HepG2 (cell line): ENCODE results near the gene BICDL1. TPM values are rescaled to one million over a fixed set of nuclear protein-coding genes. Genes with fewer than 3 reads are reported as not detected.

Experiments used
- ATAC-seq: fragments of 200-7000 bp; cut with Tn5 transposase; 3 replicates; pipeline ENCODE4 v1.9.1; 2020; ENCODE audit warnings: mild to moderate bottlenecking, moderate library complexity
- BruUV-seq: library from RNA; stranded (reverse); fragments of 400-500 nt; replicated peaks from 2 replicates; lab custom pipeline; 2021; lab: Mats Ljungman, UMichigan
- CTCF ChIA-PET: fragments of 300-600 bp; formaldehyde crosslinking; extraction: SDS; loops from one replicate; lab custom pipeline; 2021; ENCODE audit warnings: low total read pairs, inconsistent platforms, low intra/inter-chr PET ratio; lab: Yijun Ruan, JAX
- POLR2A ChIA-PET: fragments of 350-600 bp; sonication (Branson Sonifier 250); formaldehyde crosslinking; loops from one replicate; lab custom pipeline; 2020; ENCODE audit warnings: antibody characterized with exemption, inconsistent platforms; lab: Yijun Ruan, JAX
- DNase-seq: peaks from one replicate; pipeline ENCODE4 v3.0.0-alpha.2; 2015; ENCODE audit warnings: low spot score
- FAIRE-seq: peaks from 3 replicates; lab custom pipeline; 2011; peaks lifted over from hg19 to GRCh38; lab: Jason Lieb, UNC
- H2AFZ ChIP-seq: one replicate; pipeline ENCODE4 v1.6.1; 2011; ENCODE audit warnings: low read length, inconsistent platforms
- H3K27ac ChIP-seq: fragments of 300-600 bp; 3 replicates; pipeline ENCODE4 v1.8.0; 2011; ENCODE audit warnings: mixed run types, mild to moderate bottlenecking, mixed read lengths, low read length, inconsistent platforms; ENCODE audit not compliant: insufficient read depth; ENCODE audit errors: extremely low read length
- H3K27me3 ChIP-seq, 2 experiments: fragments of 200-600 bp in 1 of 2; 2 replicates in 1 of 2; 3 replicates in 1 of 2; pipeline versions ENCODE4 v1.6.0 to v1.8.0; 2011; ENCODE audit warnings: low read length in 2 of 2, mild to moderate bottlenecking in 2 of 2, moderate library complexity in 2 of 2, inconsistent platforms in 1 of 2; ENCODE audit not compliant: insufficient read depth in 2 of 2, control insufficient read depth in 1 of 2
- H3K36me3 ChIP-seq, 2 experiments: fragments of 200-600 bp in 1 of 2; replicated peaks in 1 of 2; 2 replicates in 1 of 2; 3 replicates in 1 of 2; pipeline versions ENCODE4 v1.5.1 to v1.8.0; 2011; ENCODE audit warnings: low read length in 2 of 2, inconsistent platforms in 1 of 2; ENCODE audit not compliant: insufficient read depth in 2 of 2, control insufficient read depth in 1 of 2
- H3K4me1 ChIP-seq: 2 replicates; pipeline ENCODE4 v1.5.1; 2012; ENCODE audit warnings: low read length, inconsistent platforms; ENCODE audit not compliant: insufficient read depth
- H3K4me2 ChIP-seq: 2 replicates; pipeline ENCODE4 v1.6.0; 2011; ENCODE audit warnings: low read depth, low read length, inconsistent platforms
- H3K4me3 ChIP-seq, 3 experiments: fragments of 200-600 bp in 1 of 3; sonication (generic), shearing (Covaris generic) in 1 of 3; replicated peaks in 1 of 3; 2 replicates each; pipeline ENCODE4 v1.5.1; 2011 to 2016; ENCODE audit warnings: low read length in 3 of 3, inconsistent platforms in 2 of 3, low read depth in 2 of 3, mild to moderate bottlenecking in 2 of 3, control low read depth in 1 of 3, mixed read lengths in 1 of 3; ENCODE audit not compliant: insufficient read depth in 1 of 3
- H3K79me2 ChIP-seq: one replicate; pipeline ENCODE4 v1.6.1; 2011; ENCODE audit warnings: low read length, inconsistent platforms; ENCODE audit not compliant: insufficient read depth
- H3K9ac ChIP-seq: 2 replicates; pipeline ENCODE4 v1.6.0; 2011; ENCODE audit warnings: mild to moderate bottlenecking, low read depth, low read length, inconsistent platforms; ENCODE audit not compliant: insufficient read depth
- H3K9me3 ChIP-seq: 2 replicates; pipeline ENCODE4 v1.5.1; 2012; ENCODE audit warnings: mild to moderate bottlenecking, low read length
- H4K20me1 ChIP-seq: 2 replicates; pipeline ENCODE4 v1.6.0; 2011; ENCODE audit warnings: inconsistent platforms, mild to moderate bottlenecking, low read length, moderate library complexity; ENCODE audit not compliant: insufficient read depth
- BORCS8-MEF2B ChIP-seq: sonication (generic); formaldehyde crosslinking; IDR thresholded peaks from 2 replicates; pipeline ENCODE4 v1.8.0; 2022; ENCODE audit warnings: mild to moderate bottlenecking, missing genetic modification reagents
- IRX3 ChIP-seq: sonication (generic); formaldehyde crosslinking; IDR thresholded peaks from 2 replicates; pipeline ENCODE4 v1.8.1; 2023; ENCODE audit warnings: mild to moderate bottlenecking, low read depth, missing genetic modification reagents, borderline replicate concordance
- ISL2 ChIP-seq: sonication (generic); formaldehyde crosslinking; IDR thresholded peaks from 2 replicates; pipeline ENCODE4 v1.5.0; 2020; ENCODE audit warnings: missing genetic modification reagents
- KDM2A ChIP-seq: sonication (generic); formaldehyde crosslinking; IDR thresholded peaks from 2 replicates; pipeline ENCODE4 v1.4.0; 2020; ENCODE audit warnings: low read depth, missing genetic modification reagents, borderline replicate concordance
- KDM3A ChIP-seq: IDR thresholded peaks from 2 replicates; pipeline ENCODE4 v1.6.1; 2018; ENCODE audit warnings: low read depth, missing compliant biosample characterization
- NR1H2 ChIP-seq: sonication (generic); formaldehyde crosslinking; IDR thresholded peaks from 2 replicates; pipeline ENCODE4 v1.8.1; 2022; ENCODE audit warnings: low read depth, missing genetic modification reagents, borderline replicate concordance
- NR2F6 ChIP-seq, 2 experiments: IDR thresholded peaks; 2 replicates each; pipeline ENCODE4 v1.6.1; 2016; ENCODE audit warnings: antibody characterized with exemption in 1 of 2, mild to moderate bottlenecking in 1 of 2
- POLR2AphosphoS5 ChIP-seq: IDR thresholded peaks from 2 replicates; pipeline ENCODE4 v1.6.1; 2012; ENCODE audit warnings: low read depth, low read length
- RBM39 ChIP-seq: fragments of 200-400 bp; formaldehyde crosslinking; IDR thresholded peaks from one replicate; pipeline ENCODE4 v1.6.1; 2018; ENCODE audit warnings: antibody characterized with exemption, mild to moderate bottlenecking, low read depth, low read length; ENCODE audit not compliant: poor library complexity, severe bottlenecking
- TMF1 ChIP-seq: sonication (generic); formaldehyde crosslinking; IDR thresholded peaks from 2 replicates; pipeline ENCODE4 v1.8.1; 2022; ENCODE audit warnings: low read depth, missing genetic modification reagents
- ZBTB38 ChIP-seq: sonication (generic); formaldehyde crosslinking; IDR thresholded peaks from 2 replicates; pipeline ENCODE4 v1.5.1; 2020; ENCODE audit warnings: mild to moderate bottlenecking, missing genetic modification reagents
- ZFY ChIP-seq: sonication (generic); formaldehyde crosslinking; IDR thresholded peaks from 2 replicates; pipeline ENCODE4 v1.4.0; 2020; ENCODE audit warnings: missing genetic modification reagents
- ZNF484 ChIP-seq: sonication (generic); formaldehyde crosslinking; IDR thresholded peaks from 2 replicates; pipeline ENCODE4 v1.5.1; 2020; ENCODE audit warnings: mild to moderate bottlenecking, low read depth, missing genetic modification reagents, borderline replicate concordance
- ZNF616 ChIP-seq: sonication (generic); formaldehyde crosslinking; IDR thresholded peaks from 2 replicates; pipeline ENCODE4 v1.5.0; 2020; ENCODE audit warnings: low read depth, mild to moderate bottlenecking, missing genetic modification reagents
- ZNF660 ChIP-seq: sonication (generic); formaldehyde crosslinking; IDR thresholded peaks from 2 replicates; pipeline ENCODE4 v1.5.1; 2020; ENCODE audit warnings: mild to moderate bottlenecking, low read depth, missing genetic modification reagents, borderline replicate concordance
- ZNF777 ChIP-seq: sonication (generic); formaldehyde crosslinking; IDR thresholded peaks from 2 replicates; pipeline ENCODE4 v1.4.0; 2020; ENCODE audit warnings: missing genetic modification reagents
- ZSCAN12 ChIP-seq: sonication (generic); formaldehyde crosslinking; IDR thresholded peaks from 2 replicates; pipeline ENCODE4 v1.9.0; 2021; ENCODE audit warnings: mild to moderate bottlenecking, missing genetic modification reagents
- WGBS: methylation state at CpG from one replicate; pipeline ENCODE4 v1.1.6; 2017; ENCODE audit warnings: low lambda C conversion rate; 5-methylcytosine and 5-hydroxymethylcytosine counted together
- in situ Hi-C: cut with HindIII; loops from 2 replicates; pipeline ENCODE4 v1.10.0; 2017; ENCODE audit warnings: low pct_unique_long_range_greater_than_20kb; ENCODE audit not compliant: extremely low pct_ligation_motif_present
- intact Hi-C: fragments of 100-400 bp; cut with micrococcal nuclease; formaldehyde crosslinking; loops from one replicate; pipeline ENCODE4 v1.10.0; 2022; ENCODE audit not compliant: unreplicated experiment
- polyA plus RNA-seq, 8 experiments: library from polyadenylated mRNA; depleted of rRNA in 3 of 8; stranded (reverse) in 7 of 8; unstranded in 1 of 8; fragments of >200 nt; fragmentation: Illumina TruSeq in 4 of 8; extraction: Trizol in 4 of 8; gene quantifications; 2 replicates each; pipeline versions ENCODE4 v1.2.1 to v1.2.3, GENCODE V29; 2011 to 2016; ENCODE audit warnings: low read depth in 4 of 8, missing spikeins in 1 of 8, mixed read lengths in 1 of 8; ENCODE audit not compliant: insufficient read depth in 1 of 8
- total RNA-seq, 5 experiments: library from RNA; depleted of rRNA; stranded (reverse); fragments of >200 nt; fragmentation: Illumina TruSeq; extraction: Trizol; gene quantifications; 2 replicates each; pipeline ENCODE4 v1.2.3, GENCODE V29; 2016; ENCODE audit warnings: low read depth in 1 of 5
- TF ChIP-seq, protein P1 (sequence below): sonication (generic); formaldehyde crosslinking; IDR thresholded peaks from 2 replicates; pipeline ENCODE4 v1.4.0; 2020; ENCODE audit warnings: low read depth, mild to moderate bottlenecking, missing genetic modification reagents
- TF ChIP-seq, protein P2 (sequence below): sonication (generic); formaldehyde crosslinking; IDR thresholded peaks from 2 replicates; pipeline ENCODE4 v1.4.0; 2020; ENCODE audit warnings: missing genetic modification reagents
- TF ChIP-seq, protein P3 (sequence below): IDR thresholded peaks from 2 replicates; pipeline ENCODE4 v1.6.1; 2016; ENCODE audit warnings: mild to moderate bottlenecking, missing biosample characterization, missing genetic modification reagents

BICDL1 gene
- total and polyA plus RNA-seq, 2 of the 13 experiments (the other 11 are each of a cell fraction or from before 2014, with no cell fraction given), result 3.6 to 9.7 TPM

DNA sequence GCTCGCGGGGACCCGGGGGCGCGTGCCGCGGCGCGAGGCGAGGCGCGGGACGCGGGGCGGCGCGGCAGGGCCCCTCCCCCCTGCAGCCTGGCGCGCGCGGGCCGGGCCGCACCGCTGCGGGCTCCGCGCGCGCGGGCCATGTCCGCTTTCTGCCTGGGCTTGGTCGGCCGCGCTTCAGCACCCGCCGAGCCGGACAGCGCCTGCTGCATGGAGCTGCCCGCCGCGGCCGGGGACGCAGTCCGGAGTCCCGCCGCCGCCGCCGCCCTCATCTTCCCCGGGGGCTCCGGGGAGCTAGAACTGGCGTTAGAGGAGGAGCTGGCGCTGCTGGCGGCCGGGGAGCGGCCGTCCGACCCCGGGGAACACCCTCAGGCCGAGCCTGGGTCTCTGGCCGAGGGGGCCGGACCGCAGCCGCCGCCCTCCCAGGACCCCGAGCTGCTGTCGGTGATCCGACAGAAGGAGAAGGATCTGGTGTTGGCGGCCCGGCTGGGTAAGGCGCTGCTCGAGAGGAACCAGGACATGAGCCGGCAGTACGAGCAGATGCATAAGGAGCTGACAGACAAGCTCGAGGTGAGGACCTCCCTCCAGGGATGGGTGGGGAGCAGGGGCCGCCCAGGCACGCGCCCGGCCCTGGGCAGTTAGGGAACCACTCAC, 820 bp downstream of the BICDL1 start:
- Histone ChIP-seq H2AFZ (no peak overlapping the region), H3K4me1 (peaks cover 37% of the 10 kb centered on the region), H3K4me3 (peak overlapping the region; percentile 53 to 79 (median 72)), H3K9me3 (no peaks in the 10 kb centered on the region), H3K27ac (no peak overlapping the region), H3K27me3 (peaks cover 0 to 20% of the 10 kb centered on the region in 2 experiments; a peak in 4 of 5 replicates), H3K4me2 (peak overlapping the region; percentile 81), H4K20me1 (no peaks in the 10 kb centered on the region), H3K79me2 (no peaks in the 10 kb centered on the region), H3K36me3 (no peaks in the 10 kb centered on the region), H3K9ac (0 out of 2 replicates have a peak overlapping the region, but pooled peaks have one; percentile 15)
- in situ Hi-C loops (loop anchor here (5.0 kb wide), 1 partner anchor 97 kb away; no protein-coding TSS in a partner anchor), intact Hi-C loops (loop anchor here (2.0 kb wide), 1 partner anchor 97 kb away; no protein-coding TSS in a partner anchor)
- DNase-seq (peak; percentile 41), FAIRE-seq (no peak), ATAC-seq (peak; percentile 82)
- POLR2A ChIA-PET, result interaction anchor here (0.8 to 2.2 kb wide), 3 partner anchors 9 to 507 kb away, joined by 3 to 10 read pairs (median 3); partner anchors contain the start of gene RPLP0
- CTCF ChIA-PET, result no interaction called here
- 8% methylated on average over 7 of the region's 79 CpGs for WGBS
- BruUV-seq, result no TSS peak
- peak; percentile 84; the same call in 1 of the 2 replicates for TF ChIP-seq KDM3A (CRISPR knock-in tag)
- no peak for TF ChIP-seq NR1H2 (CRISPR knock-in tag)
- TF ChIP-seq NR2F6 (IDR thresholded peaks at IDR 0.05), result no peak
- TF ChIP-seq NR2F6 (CRISPR knock-in tag; IDR thresholded peaks at IDR 0.05), result peak; percentile 23; the same call in 1 of the 2 replicates
- TF ChIP-seq, protein P1, sequence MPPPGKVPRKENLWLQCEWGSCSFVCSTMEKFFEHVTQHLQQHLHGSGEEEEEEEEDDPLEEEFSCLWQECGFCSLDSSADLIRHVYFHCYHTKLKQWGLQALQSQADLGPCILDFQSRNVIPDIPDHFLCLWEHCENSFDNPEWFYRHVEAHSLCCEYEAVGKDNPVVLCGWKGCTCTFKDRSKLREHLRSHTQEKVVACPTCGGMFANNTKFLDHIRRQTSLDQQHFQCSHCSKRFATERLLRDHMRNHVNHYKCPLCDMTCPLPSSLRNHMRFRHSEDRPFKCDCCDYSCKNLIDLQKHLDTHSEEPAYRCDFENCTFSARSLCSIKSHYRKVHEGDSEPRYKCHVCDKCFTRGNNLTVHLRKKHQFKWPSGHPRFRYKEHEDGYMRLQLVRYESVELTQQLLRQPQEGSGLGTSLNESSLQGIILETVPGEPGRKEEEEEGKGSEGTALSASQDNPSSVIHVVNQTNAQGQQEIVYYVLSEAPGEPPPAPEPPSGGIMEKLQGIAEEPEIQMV (CRISPR knock-in tag), result 0 out of 2 replicates have a peak, but pooled peaks have one; percentile 34
- TF ChIP-seq, protein P2, sequence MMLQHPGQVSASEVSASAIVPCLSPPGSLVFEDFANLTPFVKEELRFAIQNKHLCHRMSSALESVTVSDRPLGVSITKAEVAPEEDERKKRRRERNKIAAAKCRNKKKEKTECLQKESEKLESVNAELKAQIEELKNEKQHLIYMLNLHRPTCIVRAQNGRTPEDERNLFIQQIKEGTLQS (CRISPR knock-in tag), result peak; percentile 71; the same call in 1 of the 2 replicates
- peak; percentile 79; the same call in 1 of the 2 replicates for TF ChIP-seq IRX3 (CRISPR knock-in tag)
- 0 out of 2 replicates have a peak, but pooled peaks have one; percentile 85 for TF ChIP-seq ZSCAN12 (CRISPR knock-in tag)
- peak; percentile 61; the same call in 1 of the 2 replicates for TF ChIP-seq ZFY (CRISPR knock-in tag)
- TF ChIP-seq, protein P3, sequence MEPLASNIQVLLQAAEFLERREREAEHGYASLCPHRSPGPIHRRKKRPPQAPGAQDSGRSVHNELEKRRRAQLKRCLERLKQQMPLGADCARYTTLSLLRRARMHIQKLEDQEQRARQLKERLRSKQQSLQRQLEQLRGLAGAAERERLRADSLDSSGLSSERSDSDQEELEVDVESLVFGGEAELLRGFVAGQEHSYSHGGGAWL (CRISPR knock-in tag), result peak; percentile 64
- TF ChIP-seq ISL2 (CRISPR knock-in tag), result peak; percentile 69
- TF ChIP-seq BORCS8-MEF2B (CRISPR knock-in tag), result peak; percentile 71; the same call in 1 of the 2 replicates
- peak; percentile 89; the same call in 1 of the 2 replicates for TF ChIP-seq ZNF616 (CRISPR knock-in tag)
- peak; percentile 43; the same call in 1 of the 2 replicates for TF ChIP-seq ZBTB38
- TF ChIP-seq ZNF777 (CRISPR knock-in tag), result peak; percentile 88
- peak; percentile 45 for TF ChIP-seq RBM39
- 0 out of 2 replicates have a peak, but pooled peaks have one; percentile 63 for TF ChIP-seq TMF1 (CRISPR knock-in tag)
- TF ChIP-seq KDM2A (CRISPR knock-in tag), result peak; percentile 62; the same call in 1 of the 2 replicates
- TF ChIP-seq POLR2AphosphoS5, result no peak
- TF ChIP-seq ZNF484 (CRISPR knock-in tag), result 0 out of 2 replicates have a peak, but pooled peaks have one; percentile 28
- TF ChIP-seq ZNF660, result 0 out of 2 replicates have a peak, but pooled peaks have one; percentile 50
